ENCODE measurements around the gene XYLT1.

DNA sequence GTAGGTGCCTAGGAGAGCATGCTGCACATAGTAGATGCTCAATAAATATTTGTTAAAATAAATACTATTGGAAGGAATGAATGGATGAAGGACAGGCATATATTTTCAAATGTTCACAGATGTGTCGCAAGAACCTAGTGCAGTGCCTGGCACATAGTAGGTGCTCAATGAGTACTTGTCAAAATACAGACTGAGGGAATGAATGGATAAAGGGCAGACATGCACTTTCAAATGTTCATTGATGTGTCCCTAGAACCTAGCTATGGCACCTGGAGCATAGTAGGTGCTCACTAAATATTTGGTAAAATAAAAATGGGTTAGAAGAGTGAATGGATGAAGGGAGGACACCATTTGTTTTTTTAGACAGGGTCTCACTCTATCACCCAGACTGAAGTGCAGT, 26.1 kb downstream of the XYLT1 start:
- TF ChIP-seq POLR2A (IDR thresholded peaks at IDR 0.05; ENCODE audit: low read depth, low read length) = no peak
- no peak for TF ChIP-seq POU2F2 (IDR thresholded peaks at IDR 0.05; ENCODE audit: low read depth, low read length)
- TF ChIP-seq POLR2AphosphoS5 (IDR thresholded peaks at IDR 0.05; ENCODE audit: low read depth, low read length) = no peak
- TF ChIP-seq SPI1 (IDR thresholded peaks at IDR 0.05; ENCODE audit: low read depth, low read length) = no peak
